T-helper 1 cell treated with Interleukin-12 subunit alpha and Interleukin-12 subunit beta and Interleukin-4 antibody, amounts not matched to agents 30 ng/mL and 1 ng/mL, for 36 hours (primary cell): Measurements from ENCODE around the gene MAMDC4. TPM values are rescaled to one million over a fixed set of nuclear protein-coding genes. Genes with fewer than 3 reads are reported as not detected.

Experiments
- intact Hi-C: fragments of 100-400 bp; cut with micrococcal nuclease; formaldehyde crosslinking; loops from one replicate; pipeline ENCODE4 v1.15.1; 2024
- total RNA-seq: library from RNA; stranded (reverse); gene quantifications from 2 replicates; pipeline ENCODE4 v1.2.3, GENCODE V29; 2022

Gene MAMDC4
- total RNA-seq, 1 donor from 2014 or later, result 21.5 TPM

DNA sequence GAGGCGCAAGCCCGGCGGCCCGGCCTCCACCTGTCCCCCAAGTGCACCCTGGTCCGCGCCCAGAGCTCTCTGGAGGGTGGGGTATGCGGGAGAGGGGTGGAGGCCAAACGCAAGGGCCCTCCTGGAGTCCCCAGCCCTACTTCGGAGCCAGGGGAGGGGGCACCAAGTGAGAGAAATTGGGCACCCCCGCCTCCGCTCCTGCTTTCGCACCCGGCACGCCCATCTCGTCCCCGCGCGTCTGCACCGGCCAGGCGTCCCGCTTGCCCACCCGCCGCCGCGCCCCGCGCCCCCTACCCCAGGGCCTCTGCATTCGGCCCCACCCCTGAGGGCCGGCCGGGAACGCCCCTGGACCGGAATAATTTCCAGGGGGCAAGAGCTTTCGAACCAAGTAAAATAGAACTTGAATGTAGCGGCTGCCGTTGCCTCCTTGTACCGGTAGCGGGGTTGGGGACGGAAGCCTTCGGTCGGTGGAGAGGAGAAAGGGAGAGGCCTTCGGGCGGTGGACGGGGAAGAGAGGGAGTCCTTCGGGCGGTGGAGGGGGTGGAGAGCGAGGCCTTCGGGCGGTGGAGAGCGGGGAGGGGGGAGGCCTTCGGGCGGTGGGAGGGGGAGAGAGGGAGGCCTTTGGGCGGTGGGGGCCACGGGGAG, 3.6 kb upstream of the MAMDC4 start:
- intact Hi-C loops, result loop anchor here (1.0 to 10.0 kb wide), 12 partner anchors 18 to 479 kb away; partner anchors contain the start of genes EDF1, FBXW5, NPDC1 and PAXX

GRCh38 chr9:136849038-136849959, 2.8 kb upstream of the MAMDC4 start, which contains the start of gene PHPT1:
Gene PHPT1 (plus strand): TSS chr9:136849409. CDS start chr9:136849431, 22 bp downstream.
- intact Hi-C loops, result loop anchor here (1.0 to 10.0 kb wide), 12 partner anchors 17 to 478 kb away; partner anchors contain the start of genes EDF1, FBXW5, NPDC1 and PAXX

GRCh38 chr9:136849960-136850865, 1.9 kb upstream of the MAMDC4 start:
- intact Hi-C loops, result loop anchor here (1.0 to 10.0 kb wide), 12 partner anchors 16 to 477 kb away; partner anchors contain the start of genes EDF1, FBXW5, NPDC1 and PAXX

DNA sequence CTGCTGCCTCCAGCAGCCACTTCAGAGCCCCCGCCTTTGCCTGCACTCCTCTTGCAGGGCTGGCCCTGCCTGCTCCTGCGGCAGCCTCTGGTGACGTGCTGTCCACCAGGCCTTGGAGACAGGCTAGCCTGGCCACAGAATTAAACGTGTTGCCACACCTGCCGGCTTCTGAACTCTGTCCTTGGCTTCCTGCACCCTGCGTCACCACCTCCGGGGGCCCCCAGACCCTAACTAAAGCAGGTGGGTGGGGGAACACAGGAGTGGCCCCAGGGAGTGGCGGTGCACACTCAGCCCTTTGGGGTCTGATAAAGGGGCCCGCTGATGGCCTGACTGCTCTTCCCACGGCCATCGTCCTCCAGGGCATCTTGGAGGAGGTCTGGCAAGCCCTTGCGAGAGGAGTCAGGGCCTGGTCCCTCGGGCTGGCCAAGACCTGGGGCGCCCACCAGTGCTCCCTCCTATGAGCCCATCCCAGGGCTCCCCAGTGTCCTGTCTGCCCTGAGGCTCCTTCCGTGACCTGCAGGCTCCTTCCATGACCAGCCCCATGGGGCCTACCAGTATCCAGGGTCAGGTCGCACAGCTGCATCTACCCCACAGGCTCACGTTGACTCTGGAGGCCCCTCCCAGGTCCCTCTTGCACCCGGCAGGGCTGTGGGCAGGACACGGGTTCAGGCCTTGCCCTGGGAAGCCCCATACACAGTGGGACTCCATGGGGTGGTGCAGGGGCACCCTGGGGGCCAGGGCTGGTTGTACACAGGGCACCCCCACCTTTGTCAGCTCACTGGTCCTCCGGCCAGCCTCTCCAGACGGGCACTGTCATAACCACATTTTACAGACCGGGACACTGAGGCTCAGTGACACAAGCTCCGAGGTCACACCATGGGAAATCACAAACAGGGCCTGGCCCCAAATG, 1.0 kb upstream of the MAMDC4 start:
- intact Hi-C loops, result no loop called here

DNA sequence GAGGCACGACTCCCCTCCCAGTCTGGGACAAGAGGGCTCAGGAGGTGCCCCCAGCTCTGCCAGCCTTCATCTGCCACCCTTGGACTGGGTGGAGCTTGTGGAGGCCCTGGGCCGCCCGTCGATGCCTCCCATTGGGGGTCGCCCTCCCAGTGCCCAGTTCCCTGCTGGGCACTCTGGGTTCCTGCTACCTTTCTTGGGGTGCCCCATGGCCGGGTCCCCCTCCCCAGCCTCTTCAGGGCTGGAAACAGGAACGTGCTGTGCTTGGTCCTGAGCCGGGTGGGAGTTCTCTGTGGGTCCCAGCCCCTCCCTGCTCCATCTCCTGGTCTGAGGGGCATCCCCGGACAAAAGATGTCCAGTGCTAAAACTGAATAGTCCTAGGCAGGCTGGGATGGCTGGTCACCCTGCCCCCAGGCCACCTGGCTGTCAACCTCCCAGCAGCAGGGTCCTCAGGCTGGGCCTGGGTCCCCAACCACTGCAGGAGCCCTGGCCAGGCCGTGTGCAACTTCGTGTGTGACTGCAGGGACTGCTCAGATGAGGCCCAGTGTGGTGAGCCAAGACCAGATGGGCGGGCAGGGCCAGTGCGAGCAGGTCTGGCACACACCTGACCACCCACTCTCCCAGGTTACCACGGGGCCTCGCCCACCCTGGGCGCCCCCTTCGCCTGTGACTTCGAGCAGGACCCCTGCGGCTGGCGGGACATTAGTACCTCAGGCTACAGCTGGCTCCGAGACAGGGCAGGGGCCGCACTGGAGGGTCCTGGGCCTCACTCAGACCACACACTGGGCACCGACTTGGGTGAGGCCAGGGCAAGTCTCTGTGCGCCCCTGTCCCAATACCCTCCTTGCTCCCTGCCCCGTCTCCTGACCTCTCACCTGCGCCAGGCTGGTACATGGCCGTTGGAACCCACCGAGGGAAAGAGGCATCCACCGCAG, 784 bp downstream of the MAMDC4 start:
- intact Hi-C loops, result no loop called here

DNA sequence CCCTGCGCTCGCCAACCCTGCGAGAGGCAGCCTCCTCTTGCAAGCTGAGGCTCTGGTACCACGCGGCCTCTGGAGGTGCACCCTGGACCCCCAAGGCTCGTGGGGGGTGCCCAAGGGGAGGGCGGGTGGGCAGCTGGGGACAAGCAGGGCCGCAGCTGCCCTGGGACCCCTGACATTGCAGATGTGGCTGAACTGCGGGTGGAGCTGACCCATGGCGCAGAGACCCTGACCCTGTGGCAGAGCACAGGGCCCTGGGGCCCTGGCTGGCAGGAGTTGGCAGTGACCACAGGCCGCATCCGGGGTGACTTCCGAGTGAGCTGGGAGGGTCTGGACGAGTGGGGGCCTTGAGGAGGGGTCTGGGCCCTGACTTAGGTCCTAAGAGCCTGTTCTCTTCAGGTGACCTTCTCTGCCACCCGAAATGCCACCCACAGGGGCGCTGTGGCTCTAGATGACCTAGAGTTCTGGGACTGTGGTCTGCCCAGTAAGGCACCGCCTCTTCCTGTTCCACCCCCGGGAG, 1.5 kb downstream of the MAMDC4 start:
- intact Hi-C loops, result no loop called here

DNA sequence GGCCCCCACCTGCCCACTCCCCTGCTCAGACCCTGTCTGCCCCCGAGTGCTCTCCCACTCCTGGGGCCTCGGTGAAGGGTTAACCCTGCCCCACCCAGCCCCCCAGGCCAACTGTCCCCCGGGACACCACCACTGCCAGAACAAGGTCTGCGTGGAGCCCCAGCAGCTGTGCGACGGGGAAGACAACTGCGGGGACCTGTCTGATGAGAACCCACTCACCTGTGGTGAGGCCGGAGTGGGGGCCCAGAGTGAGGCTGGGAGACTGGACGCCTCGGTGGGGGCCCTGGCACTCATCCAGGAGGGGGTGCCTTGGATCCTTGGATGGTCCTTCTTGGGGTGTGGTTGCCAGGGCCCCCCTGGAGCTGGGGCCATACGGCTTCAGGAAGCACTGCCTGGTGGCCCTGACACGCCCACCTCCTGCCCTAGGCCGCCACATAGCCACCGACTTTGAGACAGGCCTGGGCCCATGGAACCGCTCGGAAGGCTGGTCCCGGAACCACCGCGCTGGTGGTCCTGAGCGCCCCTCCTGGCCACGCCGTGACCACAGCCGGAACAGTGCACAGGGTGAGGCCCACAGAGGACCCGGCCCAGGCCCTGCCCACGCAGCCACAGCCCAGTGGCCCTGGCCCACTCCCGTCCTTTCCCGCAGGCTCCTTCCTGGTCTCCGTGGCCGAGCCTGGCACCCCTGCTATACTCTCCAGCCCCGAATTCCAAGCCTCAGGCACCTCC, 2.1 kb downstream of the MAMDC4 start:
- intact Hi-C loops, result no loop called here

- intact Hi-C loops, result no loop called here
Observed at GRCh38 chr9:136854842-136855460, 2.8 kb downstream of the MAMDC4 start.

GRCh38 chr9:136855461-136856078, 3.4 kb downstream of the MAMDC4 start:
- intact Hi-C loops, result no loop called here

- intact Hi-C loops, result no loop called here
Observed at GRCh38 chr9:136856079-136856476, 3.9 kb downstream of the MAMDC4 start.

DNA sequence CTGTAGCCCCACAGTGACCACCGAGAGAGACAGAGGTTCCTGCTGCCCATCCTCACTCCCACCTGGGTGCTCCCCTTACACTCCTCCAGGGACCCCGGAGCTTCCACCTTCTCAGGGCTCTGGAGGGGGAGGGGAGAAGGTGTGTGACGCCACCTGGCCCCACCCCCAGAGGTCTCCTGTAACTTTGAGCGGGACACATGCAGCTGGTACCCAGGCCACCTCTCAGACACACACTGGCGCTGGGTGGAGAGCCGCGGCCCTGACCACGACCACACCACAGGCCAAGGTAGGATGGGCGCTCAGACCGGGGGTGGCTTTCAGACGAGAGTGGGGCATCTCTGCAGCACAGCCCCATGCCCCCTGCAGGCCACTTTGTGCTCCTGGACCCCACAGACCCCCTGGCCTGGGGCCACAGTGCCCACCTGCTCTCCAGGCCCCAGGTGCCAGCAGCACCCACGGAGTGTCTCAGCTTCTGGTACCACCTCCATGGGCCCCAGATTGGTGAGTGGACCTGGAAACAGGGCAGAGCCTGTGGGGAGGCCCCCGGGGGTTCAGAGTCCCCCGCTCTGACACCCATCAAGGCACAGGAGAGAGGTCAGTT, 4.5 kb downstream of the MAMDC4 start:
- intact Hi-C loops, result no loop called here

DNA sequence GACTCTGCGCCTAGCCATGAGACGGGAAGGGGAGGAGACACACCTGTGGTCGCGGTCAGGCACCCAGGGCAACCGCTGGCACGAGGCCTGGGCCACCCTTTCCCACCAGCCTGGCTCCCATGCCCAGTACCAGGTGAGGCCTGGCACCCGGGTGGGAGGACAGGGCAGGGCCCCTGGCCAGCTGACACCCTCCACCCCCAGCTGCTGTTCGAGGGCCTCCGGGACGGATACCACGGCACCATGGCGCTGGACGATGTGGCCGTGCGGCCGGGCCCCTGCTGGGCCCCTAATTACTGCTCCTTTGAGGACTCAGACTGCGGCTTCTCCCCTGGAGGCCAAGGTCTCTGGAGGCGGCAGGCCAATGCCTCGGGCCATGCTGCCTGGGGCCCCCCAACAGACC, 5.0 kb downstream of the MAMDC4 start:
- intact Hi-C loops, result no loop called here

- intact Hi-C loops, result no loop called here
Observed at GRCh38 chr9:136857581-136858412, 5.7 kb downstream of the MAMDC4 start.

GRCh38 chr9:136858452-136858843, 6.3 kb downstream of the MAMDC4 start:
- intact Hi-C loops, result no loop called here

- intact Hi-C loops, result no loop called here
Observed at GRCh38 chr9:136858844-136859757, 7.0 kb downstream of the MAMDC4 start.
